Measurements from ENCODE around the gene ZGPAT. TPM values are rescaled to one million over a fixed set of nuclear protein-coding genes. Genes with fewer than 3 reads are reported as not detected.

The ZGPAT gene
- total RNA-seq, 1 donor from 2014 or later: 64.1 TPM

DNA sequence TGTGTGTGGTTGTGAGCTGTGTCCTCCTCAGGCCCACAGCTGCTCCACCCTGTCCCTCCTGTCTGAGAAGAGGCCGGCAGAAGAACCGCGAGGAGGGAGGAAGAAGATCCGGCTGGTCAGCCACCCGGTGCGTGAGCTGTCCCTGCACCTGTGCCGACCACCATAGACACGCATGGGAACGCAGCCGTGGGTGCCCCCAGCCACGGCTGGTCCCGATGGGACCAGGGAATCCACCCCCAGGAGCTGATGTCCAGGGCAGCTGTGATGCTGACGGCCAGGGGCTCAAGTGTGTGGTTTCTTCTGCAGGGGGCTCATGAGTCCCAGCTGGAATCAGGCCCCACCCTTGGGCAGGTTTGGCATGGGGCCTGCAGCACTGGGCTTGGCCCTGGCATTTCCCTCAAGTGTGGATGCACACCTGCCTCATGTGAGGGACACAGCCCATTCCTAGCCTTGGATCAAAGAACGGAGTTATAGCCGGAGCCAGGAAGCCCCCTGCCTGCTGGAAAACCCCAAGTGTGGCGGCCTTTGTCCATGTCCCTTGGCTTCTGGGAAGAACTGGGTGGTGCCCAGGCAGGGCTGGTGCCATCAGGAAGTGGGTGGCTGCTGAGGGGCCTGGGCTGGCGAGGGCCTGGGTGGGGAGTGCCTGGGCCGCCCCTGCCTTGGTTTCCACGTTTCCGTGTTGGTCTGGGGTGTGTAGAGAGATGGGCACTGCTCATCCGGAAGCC lies 16.0 kb upstream of the ZGPAT start:
- ATAC-seq (no peak), DNase-seq (ENCODE audit: low spot score) (no peak)

DNA sequence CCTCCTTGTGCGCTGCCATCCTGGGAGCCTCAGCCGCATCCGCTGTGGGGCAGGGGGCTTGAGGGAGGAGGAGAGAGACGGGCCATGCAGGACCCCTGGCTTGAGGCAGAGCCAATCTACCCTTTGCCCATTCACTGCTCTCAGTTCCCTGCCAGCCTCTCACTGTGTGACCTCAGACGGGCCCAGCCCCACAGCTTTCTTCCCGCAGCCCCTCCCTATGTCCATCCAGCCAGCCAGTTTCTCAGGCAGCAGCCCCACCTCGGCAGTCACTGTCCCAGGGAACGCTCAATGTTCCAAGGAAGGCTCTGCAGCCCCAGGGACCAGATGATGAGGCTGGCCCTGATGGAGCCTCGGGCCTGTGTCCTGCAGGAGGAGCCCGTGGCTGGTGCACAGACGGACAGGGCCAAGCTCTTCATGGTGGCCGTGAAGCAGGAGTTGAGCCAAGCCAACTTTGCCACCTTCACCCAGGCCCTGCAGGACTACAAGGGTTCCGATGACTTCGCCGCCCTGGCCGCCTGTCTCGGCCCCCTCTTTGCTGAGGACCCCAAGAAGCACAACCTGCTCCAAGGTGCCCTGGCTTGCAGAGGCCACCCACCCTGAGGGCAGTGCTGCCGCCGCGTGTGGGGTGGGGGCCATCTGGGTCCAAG lies 15.3 kb upstream of the ZGPAT start:
- DNase-seq (ENCODE audit: low spot score): no peak
- ATAC-seq: peak; percentile 3

DNA sequence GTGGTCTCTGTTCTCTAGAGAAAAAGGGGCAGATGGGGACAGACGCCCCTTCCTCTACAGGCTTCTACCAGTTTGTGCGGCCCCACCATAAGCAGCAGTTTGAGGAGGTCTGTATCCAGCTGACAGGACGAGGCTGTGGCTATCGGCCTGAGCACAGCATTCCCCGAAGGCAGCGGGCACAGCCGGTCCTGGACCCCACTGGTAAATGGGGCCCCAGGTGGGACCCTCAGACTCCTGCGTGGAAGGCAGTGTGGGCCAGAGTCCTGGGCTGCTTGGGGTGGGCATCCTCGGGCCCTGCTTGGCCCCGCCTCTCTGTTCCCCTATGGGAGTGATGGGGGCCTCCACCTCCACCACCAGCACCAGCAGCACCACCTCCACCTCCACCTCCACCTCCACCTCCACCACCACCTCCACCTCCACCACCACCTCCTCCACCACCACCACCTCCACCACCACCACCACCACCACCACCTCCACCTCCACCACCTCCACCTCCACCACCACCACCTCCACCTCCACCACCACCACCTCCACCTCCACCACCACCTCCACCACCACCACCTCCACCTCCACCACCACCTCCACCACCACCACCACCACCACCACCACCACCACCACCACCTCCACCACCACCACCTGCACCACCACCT lies 14.6 kb upstream of the ZGPAT start:
- DNase-seq (ENCODE audit: low spot score) (no peak), ATAC-seq (no peak)

DNA sequence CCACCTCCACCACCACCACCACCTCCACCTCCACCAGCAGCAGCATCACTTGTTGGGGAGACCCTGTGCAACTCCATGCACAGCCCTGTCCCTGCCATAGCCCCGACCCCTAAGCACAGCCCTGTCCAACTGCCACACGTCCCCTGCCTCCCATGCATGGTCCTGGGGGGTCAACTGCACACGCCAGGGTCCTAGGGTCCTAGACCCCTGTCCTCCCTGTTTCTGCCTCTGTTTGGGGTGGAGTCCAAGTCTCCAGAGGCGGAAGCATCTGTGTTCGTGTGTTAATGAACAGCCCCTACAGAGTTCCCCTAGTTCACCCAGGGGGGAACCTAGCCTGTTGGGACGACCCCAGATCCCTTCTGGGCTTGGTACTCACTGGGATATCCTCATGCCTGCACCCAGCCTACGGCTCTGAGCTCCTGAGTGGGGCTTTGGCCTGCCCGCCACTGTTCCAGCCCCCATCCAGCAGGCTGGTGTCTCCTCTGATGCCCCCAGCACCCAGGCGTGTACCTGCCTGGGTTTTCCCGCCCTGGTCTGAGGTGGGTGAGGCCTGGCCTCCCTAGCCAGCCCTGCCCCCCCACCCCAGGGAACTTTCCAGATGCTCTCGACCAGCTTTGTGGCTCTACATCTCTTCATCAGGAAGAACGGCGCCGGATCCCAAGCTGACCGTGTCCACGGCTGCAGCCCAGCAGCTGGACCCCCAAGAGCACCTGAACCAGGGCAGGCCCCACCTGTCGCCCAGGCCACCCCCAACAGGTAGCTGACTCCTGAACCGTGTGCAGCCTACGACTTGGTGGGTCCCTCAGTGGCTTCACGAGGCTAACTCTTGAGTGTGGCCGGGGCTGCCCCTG lies 13.9 kb upstream of the ZGPAT start:
- no peak for ATAC-seq
- DNase-seq (ENCODE audit: low spot score): no peak

DNA sequence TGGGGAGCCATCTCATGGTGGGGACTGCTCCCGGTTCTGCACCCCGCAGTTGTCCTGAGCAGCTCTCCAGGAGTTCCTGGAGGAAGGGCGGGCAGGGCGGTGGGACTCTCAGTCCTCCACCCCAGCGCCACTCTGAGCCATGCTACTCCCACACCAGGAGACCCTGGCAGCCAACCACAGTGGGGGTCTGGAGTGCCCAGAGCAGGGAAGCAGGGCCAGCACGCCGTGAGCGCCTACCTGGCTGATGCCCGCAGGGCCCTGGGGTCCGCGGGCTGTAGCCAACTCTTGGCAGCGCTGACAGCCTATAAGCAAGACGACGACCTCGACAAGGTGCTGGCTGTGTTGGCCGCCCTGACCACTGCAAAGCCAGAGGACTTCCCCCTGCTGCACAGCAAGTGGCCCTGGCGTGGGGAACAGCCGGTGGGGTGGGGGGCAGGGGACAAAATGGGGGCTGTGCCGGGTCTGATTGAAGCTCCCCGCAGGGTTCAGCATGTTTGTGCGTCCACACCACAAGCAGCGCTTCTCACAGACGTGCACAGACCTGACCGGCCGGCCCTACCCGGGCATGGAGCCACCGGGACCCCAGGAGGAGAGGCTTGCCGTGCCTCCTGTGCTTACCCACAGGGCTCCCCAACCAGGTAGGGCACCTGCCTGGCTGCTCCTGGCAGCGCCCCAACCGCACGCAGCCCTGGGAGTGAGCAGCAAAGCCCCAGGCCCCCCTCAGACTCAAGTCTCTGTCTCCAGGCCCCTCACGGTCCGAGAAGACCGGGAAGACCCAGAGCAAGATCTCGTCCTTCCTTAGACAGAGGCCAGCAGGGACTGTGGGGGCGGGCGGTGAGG lies 13.0 kb upstream of the ZGPAT start:
- ATAC-seq (no peak), DNase-seq (ENCODE audit: low spot score) (no peak)

DNA sequence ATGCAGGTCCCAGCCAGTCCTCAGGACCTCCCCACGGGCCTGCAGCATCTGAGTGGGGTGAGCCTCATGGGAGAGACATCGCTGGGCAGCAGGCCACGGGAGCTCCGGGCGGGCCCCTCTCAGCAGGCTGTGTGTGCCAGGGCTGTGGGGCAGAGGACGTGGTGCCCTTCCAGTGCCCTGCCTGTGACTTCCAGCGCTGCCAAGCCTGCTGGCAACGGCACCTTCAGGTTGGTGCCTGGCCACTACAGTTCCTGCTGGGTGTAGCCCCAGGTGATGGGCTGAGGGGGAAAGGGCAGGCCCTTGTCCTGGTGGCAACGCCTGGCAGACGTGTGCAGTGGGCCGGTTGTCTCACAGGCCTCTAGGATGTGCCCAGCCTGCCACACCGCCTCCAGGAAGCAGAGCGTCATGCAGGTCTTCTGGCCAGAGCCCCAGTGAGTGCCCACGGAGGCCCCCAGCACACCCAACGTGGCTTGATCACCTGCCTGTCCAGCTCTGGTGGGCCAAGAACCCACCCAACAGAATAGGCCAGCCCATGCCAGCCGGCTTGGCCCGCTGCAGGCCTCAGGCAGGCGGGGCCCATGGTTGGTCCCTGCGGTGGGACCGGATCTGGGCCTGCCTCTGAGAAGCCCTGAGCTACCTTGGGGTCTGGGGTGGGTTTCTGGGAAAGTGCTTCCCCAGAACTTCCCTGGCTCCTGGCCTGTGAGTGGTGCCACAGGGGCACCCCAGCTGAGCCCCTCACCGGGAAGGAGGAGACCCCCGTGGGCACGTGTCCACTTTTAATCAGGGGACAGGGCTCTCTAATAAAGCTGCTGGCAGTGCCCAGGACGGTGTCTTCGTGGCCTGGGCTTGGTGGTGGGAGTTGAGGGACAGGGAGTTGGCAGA lies 12.2 kb upstream of the ZGPAT start:
- DNase-seq (ENCODE audit: low spot score): peak; percentile 66

DNA sequence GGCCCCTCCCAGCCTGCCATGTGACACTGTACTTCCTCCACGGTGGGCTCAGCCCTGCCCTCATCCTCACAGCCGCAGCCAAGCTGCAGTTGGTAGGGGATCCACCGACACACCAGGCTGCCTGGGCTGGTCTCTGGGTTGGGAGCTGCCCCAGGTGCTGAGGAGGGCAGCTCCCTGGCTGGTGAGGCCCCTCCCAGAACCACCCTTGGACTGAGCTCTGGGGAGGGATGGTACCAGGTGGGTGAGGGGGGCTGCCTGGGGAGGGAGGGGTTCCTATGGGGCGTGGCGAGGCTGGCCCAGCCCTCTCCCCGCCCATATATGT lies 11.6 kb upstream of the ZGPAT start:
- ATAC-seq: peak; percentile 48
- DNase-seq (ENCODE audit: low spot score): peak; percentile 50

More for the DNA sequence above, 12.2 kb upstream of the ZGPAT start:
- peak; percentile 51 for ATAC-seq

DNA sequence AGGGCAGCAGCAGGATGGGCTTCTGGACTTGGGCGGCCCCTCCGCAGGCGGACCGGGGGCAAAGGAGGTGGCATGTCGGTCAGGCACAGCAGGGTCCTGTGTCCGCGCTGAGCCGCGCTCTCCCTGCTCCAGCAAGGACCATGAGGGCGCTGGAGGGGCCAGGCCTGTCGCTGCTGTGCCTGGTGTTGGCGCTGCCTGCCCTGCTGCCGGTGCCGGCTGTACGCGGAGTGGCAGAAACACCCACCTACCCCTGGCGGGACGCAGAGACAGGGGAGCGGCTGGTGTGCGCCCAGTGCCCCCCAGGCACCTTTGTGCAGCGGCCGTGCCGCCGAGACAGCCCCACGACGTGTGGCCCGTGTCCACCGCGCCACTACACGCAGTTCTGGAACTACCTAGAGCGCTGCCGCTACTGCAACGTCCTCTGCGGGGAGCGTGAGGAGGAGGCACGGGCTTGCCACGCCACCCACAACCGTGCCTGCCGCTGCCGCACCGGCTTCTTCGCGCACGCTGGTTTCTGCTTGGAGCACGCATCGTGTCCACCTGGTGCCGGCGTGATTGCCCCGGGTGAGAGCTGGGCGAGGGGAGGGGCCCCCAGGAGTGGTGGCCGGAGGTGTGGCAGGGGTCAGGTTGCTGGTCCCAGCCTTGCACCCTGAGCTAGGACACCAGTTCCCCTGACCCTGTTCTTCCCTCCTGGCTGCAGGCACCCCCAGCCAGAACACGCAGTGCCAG lies 11.0 kb upstream of the ZGPAT start, which contains the start of gene TNFRSF6B:
Gene TNFRSF6B, plus strand, starts transcription at position 25 of the 729 bp plus-strand sequence. Its CDS starts 116 bp downstream, at position 141.
- ATAC-seq (peak; percentile 39), DNase-seq (ENCODE audit: low spot score) (peak; percentile 51)

DNA sequence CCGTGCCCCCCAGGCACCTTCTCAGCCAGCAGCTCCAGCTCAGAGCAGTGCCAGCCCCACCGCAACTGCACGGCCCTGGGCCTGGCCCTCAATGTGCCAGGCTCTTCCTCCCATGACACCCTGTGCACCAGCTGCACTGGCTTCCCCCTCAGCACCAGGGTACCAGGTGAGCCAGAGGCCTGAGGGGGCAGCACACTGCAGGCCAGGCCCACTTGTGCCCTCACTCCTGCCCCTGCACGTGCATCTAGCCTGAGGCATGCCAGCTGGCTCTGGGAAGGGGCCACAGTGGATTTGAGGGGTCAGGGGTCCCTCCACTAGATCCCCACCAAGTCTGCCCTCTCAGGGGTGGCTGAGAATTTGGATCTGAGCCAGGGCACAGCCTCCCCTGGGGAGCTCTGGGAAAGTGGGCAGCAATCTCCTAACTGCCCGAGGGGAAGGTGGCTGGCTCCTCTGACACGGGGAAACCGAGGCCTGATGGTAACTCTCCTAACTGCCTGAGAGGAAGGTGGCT lies 10.4 kb upstream of the ZGPAT start:
- DNase-seq (ENCODE audit: low spot score): no peak
- ATAC-seq: peak; percentile 8

DNA sequence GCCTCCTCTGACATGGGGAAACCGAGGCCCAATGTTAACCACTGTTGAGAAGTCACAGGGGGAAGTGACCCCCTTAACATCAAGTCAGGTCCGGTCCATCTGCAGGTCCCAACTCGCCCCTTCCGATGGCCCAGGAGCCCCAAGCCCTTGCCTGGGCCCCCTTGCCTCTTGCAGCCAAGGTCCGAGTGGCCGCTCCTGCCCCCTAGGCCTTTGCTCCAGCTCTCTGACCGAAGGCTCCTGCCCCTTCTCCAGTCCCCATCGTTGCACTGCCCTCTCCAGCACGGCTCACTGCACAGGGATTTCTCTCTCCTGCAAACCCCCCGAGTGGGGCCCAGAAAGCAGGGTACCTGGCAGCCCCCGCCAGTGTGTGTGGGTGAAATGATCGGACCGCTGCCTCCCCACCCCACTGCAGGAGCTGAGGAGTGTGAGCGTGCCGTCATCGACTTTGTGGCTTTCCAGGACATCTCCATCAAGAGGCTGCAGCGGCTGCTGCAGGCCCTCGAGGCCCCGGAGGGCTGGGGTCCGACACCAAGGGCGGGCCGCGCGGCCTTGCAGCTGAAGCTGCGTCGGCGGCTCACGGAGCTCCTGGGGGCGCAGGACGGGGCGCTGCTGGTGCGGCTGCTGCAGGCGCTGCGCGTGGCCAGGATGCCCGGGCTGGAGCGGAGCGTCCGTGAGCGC lies 9.8 kb upstream of the ZGPAT start:
- DNase-seq (ENCODE audit: low spot score) (no peak), ATAC-seq (no peak)

DNA sequence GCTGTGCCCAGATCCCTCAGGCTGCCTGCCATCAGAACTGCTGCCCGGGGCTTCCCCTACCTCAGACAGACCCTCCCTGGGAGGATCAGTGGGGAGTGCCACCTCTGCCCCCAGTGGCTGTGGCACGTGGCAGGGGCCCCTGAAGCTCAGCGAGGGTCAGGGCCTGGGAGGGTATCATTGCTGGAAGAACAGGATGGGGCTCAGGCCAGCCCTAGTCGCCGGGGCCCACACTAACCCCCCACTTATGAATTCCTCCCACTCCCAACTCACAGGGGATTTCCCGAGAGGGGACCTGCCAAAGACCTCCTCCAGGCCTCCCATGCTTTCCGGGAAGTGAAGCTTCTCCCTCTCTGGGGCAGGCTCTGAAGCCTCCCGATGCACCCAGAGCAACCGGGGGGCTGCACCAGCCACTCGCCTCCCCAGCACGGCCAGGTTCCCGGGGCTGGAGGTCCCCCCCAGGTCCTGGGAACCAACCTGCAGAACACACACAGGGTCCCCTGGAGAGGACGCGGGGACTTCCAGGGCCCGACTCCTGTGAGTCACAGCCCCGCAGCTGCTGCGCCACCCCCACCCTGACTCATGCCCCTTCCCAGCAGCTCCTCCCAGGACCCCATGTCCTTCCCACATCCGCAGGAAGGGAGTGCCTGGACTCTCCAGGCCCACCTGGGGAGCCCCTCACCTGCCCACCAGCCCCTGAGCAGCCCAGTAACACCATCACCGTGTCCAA lies 8.9 kb upstream of the ZGPAT start:
- DNase-seq (ENCODE audit: low spot score) (no peak), ATAC-seq (no peak)

DNA sequence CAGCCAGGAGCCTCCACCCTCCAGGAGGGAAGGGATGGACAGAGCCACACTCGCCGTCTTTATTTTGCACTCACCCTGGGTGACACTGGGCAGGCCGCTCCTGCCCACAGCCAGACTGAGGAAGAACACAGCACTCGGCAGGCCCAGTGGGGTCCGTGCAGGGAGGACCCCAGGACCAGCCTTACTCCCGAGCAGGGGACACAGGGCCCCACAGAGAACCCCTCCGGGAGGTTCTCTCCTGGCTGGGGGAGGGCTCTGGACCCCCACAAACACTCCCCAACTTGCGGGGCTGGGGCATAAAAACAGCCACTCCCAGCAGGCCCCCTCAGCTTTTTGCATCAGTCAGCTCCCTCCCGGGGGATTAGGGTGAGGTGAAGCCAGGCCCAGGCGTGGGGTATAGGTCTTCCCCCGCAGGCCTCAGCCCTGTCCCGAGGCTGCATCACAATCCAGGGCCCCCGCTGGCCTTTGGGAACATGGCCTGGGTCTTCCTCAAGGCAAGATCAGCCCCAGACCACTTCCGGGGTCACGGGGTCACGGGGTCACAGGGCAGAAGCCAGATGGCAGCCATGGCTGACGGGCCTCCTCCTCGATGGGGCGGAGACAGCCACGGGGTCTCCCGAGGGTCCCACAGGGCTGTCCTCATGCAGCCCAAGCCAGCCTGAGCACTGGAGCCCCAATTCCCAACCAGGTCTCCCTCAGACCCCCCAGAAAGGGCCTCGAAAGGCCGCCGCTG lies 8.2 kb upstream of the ZGPAT start:
- DNase-seq (ENCODE audit: low spot score) (no peak), ATAC-seq (no peak)

DNA sequence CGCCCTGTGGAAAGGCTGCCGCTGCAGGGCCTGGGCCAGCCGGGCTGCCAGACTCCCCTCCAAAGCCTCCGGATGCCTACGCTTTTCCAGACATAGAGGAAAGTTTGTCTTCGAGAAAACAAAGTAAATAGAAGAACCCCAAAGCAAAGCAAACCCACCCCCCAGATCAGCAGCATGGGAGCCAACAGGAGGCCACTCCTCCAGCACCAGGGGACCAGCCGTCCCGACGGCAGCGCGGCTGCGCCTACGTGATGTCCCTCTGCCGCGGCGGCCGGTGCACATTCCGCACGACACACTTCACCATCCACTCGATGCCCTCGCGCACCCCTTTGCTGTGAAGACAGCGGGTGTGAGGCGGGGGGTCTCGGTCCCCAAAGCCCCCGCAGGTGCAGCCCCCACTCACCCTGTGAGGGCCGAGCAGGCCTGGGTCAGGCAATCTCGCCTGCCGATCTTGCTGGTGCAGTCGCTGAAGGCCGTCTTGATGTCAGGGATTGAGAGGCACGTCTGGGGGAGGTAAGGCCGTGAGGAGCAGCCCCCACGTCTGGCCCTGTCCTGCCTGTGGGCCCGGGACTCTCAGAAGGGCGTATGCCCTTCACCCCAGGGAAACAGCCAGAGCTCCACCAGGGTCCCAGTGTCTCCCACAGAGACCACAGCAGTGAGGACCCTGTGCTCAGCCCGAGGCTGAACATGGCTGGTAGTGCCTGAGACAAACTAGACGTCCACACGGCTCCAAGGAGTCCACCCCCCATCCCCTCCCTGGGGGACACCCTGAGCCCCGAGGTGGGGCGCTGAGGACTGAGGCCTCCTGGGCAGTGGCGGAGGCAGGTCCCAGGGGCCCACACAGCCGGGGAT lies 7.4 kb upstream of the ZGPAT start:
- no peak for DNase-seq (ENCODE audit: low spot score)
- ATAC-seq: no peak

DNA sequence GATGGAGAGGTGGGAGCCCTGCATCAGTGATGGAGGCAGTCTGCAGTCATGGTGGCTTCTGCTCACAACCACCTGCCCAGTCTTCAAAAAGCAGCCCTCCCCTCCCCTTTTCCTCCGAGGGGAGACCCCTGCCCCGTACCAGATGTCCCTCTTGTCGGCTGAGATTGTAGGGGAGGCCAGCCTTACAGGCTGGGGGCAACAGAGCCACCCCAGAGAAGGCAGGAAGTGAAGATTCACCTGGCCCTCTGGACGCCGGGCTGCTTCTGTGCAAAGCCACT lies 6.8 kb upstream of the ZGPAT start:
- DNase-seq (ENCODE audit: low spot score) (no peak), ATAC-seq (no peak)

DNA sequence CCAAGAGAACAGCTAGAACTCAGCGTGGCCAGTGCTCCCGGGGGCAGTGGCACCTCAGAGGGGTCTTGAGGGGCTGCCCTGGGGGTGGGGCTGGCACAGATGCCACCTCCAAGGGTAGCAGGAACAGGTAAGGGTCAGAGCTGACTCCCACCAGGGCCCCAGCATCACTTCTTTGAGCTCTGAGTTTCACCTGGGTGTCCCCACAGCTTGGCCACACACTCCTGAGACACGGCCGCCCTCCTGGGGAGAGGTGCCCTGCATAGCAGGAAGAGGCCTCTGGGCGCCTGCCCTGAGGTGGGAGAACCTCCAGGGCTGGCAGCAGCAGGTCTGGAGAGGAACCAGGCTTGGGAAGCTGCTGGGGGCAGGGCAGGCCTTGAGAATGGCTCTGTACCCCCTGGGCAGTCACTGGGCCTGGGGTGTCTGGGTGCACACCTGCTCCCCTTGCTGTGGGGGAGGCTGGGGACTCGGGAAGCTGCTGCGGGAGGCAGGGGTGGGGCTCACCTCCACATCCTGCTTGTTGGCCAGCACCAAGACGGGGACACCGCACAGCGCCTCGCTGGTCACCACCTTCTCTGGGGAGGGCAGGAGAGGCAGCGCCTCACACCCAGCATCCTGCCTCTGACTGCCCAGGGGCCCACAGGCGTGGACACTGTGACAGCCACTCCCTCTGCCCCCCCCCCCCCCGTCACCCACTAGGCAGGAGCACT lies 6.4 kb upstream of the ZGPAT start:
- ATAC-seq (no peak), DNase-seq (ENCODE audit: low spot score) (no peak)
